OCI-LY7 (cell line): ENCODE results near the gene RNASEL. TPM values are rescaled to one million over a fixed set of nuclear protein-coding genes. Genes with fewer than 3 reads are reported as not detected.
A peak's percentile ranks its signal among the peaks of the same experiment; 100 is the strongest.

ENCODE experiments used
- BruUV-seq: library from RNA; stranded (reverse); fragments of 400-500 nt; replicated peaks from 2 replicates; lab custom pipeline; 2021; lab: Mats Ljungman, UMichigan
- CTCF ChIA-PET: fragments of 300-600 bp; sonication (Branson Sonifier 250); formaldehyde crosslinking; loops from one replicate; lab custom pipeline; 2022; ENCODE audit warnings: antibody characterized with exemption; ENCODE audit not compliant: unreplicated experiment; lab: Charles Lee
- POLR2A ChIA-PET: fragments of 300-600 bp; sonication (Branson Sonifier 250); formaldehyde crosslinking; loops from one replicate; lab custom pipeline; 2022; ENCODE audit warnings: antibody characterized with exemption; lab: Charles Lee
- DNase-seq: peaks from one replicate; pipeline ENCODE4 v3.0.0-alpha.2; 2015; ENCODE audit warnings: low spot score
- H2AFZ ChIP-seq: fragments of 200-600 bp; sonication (generic), shearing (Covaris generic); 2 replicates; pipeline ENCODE4 v1.6.1; 2014; ENCODE audit warnings: mild to moderate bottlenecking, antibody characterized with exemption, low read length, moderate library complexity
- H3K27ac ChIP-seq: fragments of 200-600 bp; sonication (generic); 2 replicates; pipeline ENCODE4 v1.5.1; 2014; ENCODE audit warnings: mixed run types, low read depth, mild to moderate bottlenecking, moderate library complexity, low read length, inconsistent platforms; ENCODE audit not compliant: poor library complexity, severe bottlenecking
- H3K36me3 ChIP-seq: fragments of 200-600 bp; sonication (generic); 2 replicates; pipeline ENCODE4 v1.6.1; 2014; ENCODE audit warnings: mild to moderate bottlenecking, antibody characterized with exemption, low read length, moderate library complexity, mixed read lengths; ENCODE audit not compliant: insufficient read depth
- H3K4me1 ChIP-seq: fragments of 200-600 bp; sonication (generic); 2 replicates; pipeline ENCODE4 v1.5.1; 2014; ENCODE audit warnings: mild to moderate bottlenecking, low read length; ENCODE audit not compliant: insufficient read depth, poor library complexity, severe bottlenecking
- H3K4me2 ChIP-seq: fragments of 200-600 bp; sonication (generic); 2 replicates; pipeline ENCODE4 v1.6.1; 2014; ENCODE audit warnings: mild to moderate bottlenecking, low read length
- H3K4me3 ChIP-seq: fragments of 200-600 bp; sonication (generic); 2 replicates; pipeline ENCODE4 v1.5.1; 2014; ENCODE audit warnings: mild to moderate bottlenecking, low read depth, low read length; ENCODE audit not compliant: poor library complexity, severe bottlenecking
- H3K79me2 ChIP-seq: fragments of 200-600 bp; sonication (generic); 2 replicates; pipeline ENCODE4 v1.6.1; 2016; ENCODE audit warnings: low read depth, mild to moderate bottlenecking, low read length, moderate library complexity, mixed read lengths; ENCODE audit not compliant: insufficient read depth
- H3K9me2 ChIP-seq: fragments of 200-600 bp; sonication (generic); 2 replicates; pipeline ENCODE4 v1.6.1; 2016; ENCODE audit warnings: mild to moderate bottlenecking, low read length, mixed read lengths; ENCODE audit not compliant: insufficient read depth
- H3K9me3 ChIP-seq: fragments of 200-600 bp; sonication (generic); 2 replicates; pipeline ENCODE4 v1.6.1; 2014; ENCODE audit warnings: mild to moderate bottlenecking, mixed run types, low read length, mixed read lengths
- H4K20me1 ChIP-seq: fragments of 200-600 bp; sonication (generic); 2 replicates; pipeline ENCODE4 v1.6.1; 2014; ENCODE audit warnings: mild to moderate bottlenecking, antibody characterized with exemption, low read length, moderate library complexity, mixed read lengths; ENCODE audit not compliant: insufficient read depth
- CTCF ChIP-seq: fragments of 200-600 bp; sonication (generic); conservative IDR thresholded peaks from 2 replicates; pipeline ENCODE4 v1.5.1; 2014; ENCODE audit warnings: mild to moderate bottlenecking, antibody characterized with exemption, low read length, moderate library complexity, mixed read lengths
- EZH2phosphoT487 ChIP-seq: fragments of 200-600 bp; sonication (generic); IDR thresholded peaks from 2 replicates; pipeline ENCODE4 v1.6.1; 2018; ENCODE audit warnings: low read depth, borderline replicate concordance, mild to moderate bottlenecking, mixed run types, antibody characterized with exemption, low read length, moderate library complexity, mixed read lengths
- intact Hi-C: fragments of 100-400 bp; cut with micrococcal nuclease; formaldehyde crosslinking; loops from one replicate; pipeline ENCODE4 v1.10.0; 2022; ENCODE audit not compliant: unreplicated experiment
- total RNA-seq, 2 experiments: library from RNA; depleted of rRNA in 1 of 2; stranded (reverse); fragments of >200 nt in 1 of 2; shearing (Covaris generic) in 1 of 2; gene quantifications; 2 replicates each; pipeline ENCODE4 v1.2.3, GENCODE V29; 2014 to 2022

RNASEL gene
- total RNA-seq, 2 experiments from 2014 or later = 2.2 to 4.0 TPM

GRCh38 chr1:182624577-182624976 lies 35.5 kb upstream of the RNASEL start:
- H3K4me2 ChIP-seq = peak overlapping the region; percentile 81
- peak overlapping the region; percentile 85 for H2AFZ ChIP-seq
- peaks cover 3% of the 10 kb centered on the region; the same call in 1 of the 2 replicates for H3K9me3 ChIP-seq
- POLR2A ChIA-PET = interaction anchor here (0.8 to 12.1 kb wide), 8 partner anchors 7 to 44 kb away, joined by 3 to 113 read pairs (median 3); no protein-coding TSS in a partner anchor
- intact Hi-C loops = no loop called here
- H3K27ac ChIP-seq = peak overlapping the region; percentile 25
- no peaks in the 10 kb centered on the region for H3K79me2 ChIP-seq
- H3K4me3 ChIP-seq = no peak overlapping the region
- no peaks in the 10 kb centered on the region for H3K9me2 ChIP-seq
- no peak for TF ChIP-seq CTCF
- no peak for TF ChIP-seq EZH2phosphoT487
- H3K36me3 ChIP-seq = no peaks in the 10 kb centered on the region; the same call in 1 of the 2 replicates
- BruUV-seq = no TSS peak
- H3K4me1 ChIP-seq = peaks cover 78% of the 10 kb centered on the region
- CTCF ChIA-PET = no interaction called here
- no peaks in the 10 kb centered on the region for H4K20me1 ChIP-seq
- DNase-seq = no peak

GRCh38 chr1:182622901-182623528 lies 34.0 kb upstream of the RNASEL start:
- H3K9me3 ChIP-seq = peaks cover 3% of the 10 kb centered on the region; the same call in 1 of the 2 replicates
- H3K9me2 ChIP-seq = no peaks in the 10 kb centered on the region
- peak overlapping the region; percentile 48 for H3K4me3 ChIP-seq
- BruUV-seq = no TSS peak
- peak overlapping the region; percentile 81 for H3K4me2 ChIP-seq
- intact Hi-C loops = no loop called here
- peak; percentile 71 for DNase-seq
- peaks cover 77% of the 10 kb centered on the region for H3K4me1 ChIP-seq
- CTCF ChIA-PET = interaction anchor here (1.0 kb wide), 1 partner anchor 16 kb away, joined by 5 read pairs; no protein-coding TSS in a partner anchor
- TF ChIP-seq CTCF (no peak), EZH2phosphoT487 (no peak)
- POLR2A ChIA-PET = interaction anchor here (1.0 to 12.1 kb wide), 6 partner anchors 9 to 160 kb away, joined by 3 to 113 read pairs (median 6); no protein-coding TSS in a partner anchor
- no peaks in the 10 kb centered on the region for H4K20me1 ChIP-seq
- H3K79me2 ChIP-seq = no peaks in the 10 kb centered on the region
- peak overlapping the region; percentile 46 for H3K27ac ChIP-seq
- H2AFZ ChIP-seq = peak overlapping the region; percentile 70; the same call in 1 of the 2 replicates
- H3K36me3 ChIP-seq = no peaks in the 10 kb centered on the region; the same call in 1 of the 2 replicates

- Histone ChIP-seq H3K27ac (no peak overlapping the region), H3K79me2 (no peaks in the 10 kb centered on the region), H3K36me3 (no peaks in the 10 kb centered on the region; the same call in 1 of the 2 replicates), H3K4me2 (no peak overlapping the region), H3K9me2 (no peaks in the 10 kb centered on the region), H2AFZ (no peak overlapping the region), H3K4me3 (no peak overlapping the region), H3K9me3 (peaks cover 3% of the 10 kb centered on the region; the same call in 1 of the 2 replicates), H4K20me1 (no peaks in the 10 kb centered on the region), H3K4me1 (peaks cover 77% of the 10 kb centered on the region)
- BruUV-seq = no TSS peak
- ChIA-PET CTCF (no interaction called here), POLR2A (no interaction called here)
- intact Hi-C loops = no loop called here
- DNase-seq = no peak
- TF ChIP-seq EZH2phosphoT487 = no peak
- TF ChIP-seq CTCF = no peak
Observed at GRCh38 chr1:182621906-182622305, 32.9 kb upstream of the RNASEL start.
